Stimulated activated memory B cell treated with anti-CD40 and anti-IgM and Interleukin-4, amounts not matched to agents 10 μg/mL and 1 μg/mL and 100 μg/mL, for 72 hours (primary cell): ENCODE measurements around the gene RPA1.
A peak's percentile ranks its signal among the peaks of the same experiment; 100 is the strongest.

Source experiments
- ATAC-seq: fragments of 150-1000 bp; cut with Tn5 transposase; 2 replicates; pipeline ENCODE4 v1.10.0; 2021
- H3K27ac Mint-ChIP-seq: one replicate; pipeline ENCODE4 v1.8.0; 2022; ENCODE audit warnings: mild to moderate bottlenecking, mixed read lengths
- H3K27me3 Mint-ChIP-seq: one replicate; pipeline ENCODE4 v1.8.0; 2022; ENCODE audit warnings: mixed read lengths
- H3K36me3 Mint-ChIP-seq: one replicate; pipeline ENCODE4 v1.8.0; 2022; ENCODE audit warnings: mixed read lengths
- H3K4me1 Mint-ChIP-seq: one replicate; pipeline ENCODE4 v1.8.0; 2022; ENCODE audit warnings: mixed read lengths
- H3K4me3 Mint-ChIP-seq: one replicate; pipeline ENCODE4 v1.8.0; 2022; ENCODE audit warnings: mild to moderate bottlenecking, moderate library complexity, mixed read lengths
- H3K9me3 Mint-ChIP-seq: one replicate; pipeline ENCODE4 v1.8.0; 2022; ENCODE audit warnings: mixed read lengths

The RPA1 gene

DNA sequence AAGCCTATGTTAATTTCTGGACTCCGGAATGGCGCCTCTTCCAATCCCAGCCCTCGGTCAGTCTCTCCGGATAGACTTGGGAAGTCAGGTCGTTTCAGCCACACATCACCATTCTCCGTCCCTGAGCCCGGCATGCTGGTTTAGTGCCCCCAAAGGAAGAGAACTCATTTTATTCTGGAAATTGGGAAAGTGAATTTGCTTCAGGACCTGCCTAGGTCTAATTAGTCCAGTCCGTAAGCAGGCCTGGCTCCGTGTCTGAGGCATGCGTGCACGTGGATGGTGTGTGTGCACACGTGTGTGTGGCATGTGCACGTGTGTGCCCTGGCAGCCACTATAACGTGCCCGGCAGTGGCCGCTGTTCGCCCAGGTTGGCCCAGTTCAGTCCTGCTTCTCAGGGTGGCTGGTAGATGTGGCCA lies 77.4 kb downstream of the RPA1 start:
- H3K4me3 Mint-ChIP-seq = no peak overlapping the region
- H3K27me3 Mint-ChIP-seq = peaks cover 67% of the 10 kb centered on the region

DNA sequence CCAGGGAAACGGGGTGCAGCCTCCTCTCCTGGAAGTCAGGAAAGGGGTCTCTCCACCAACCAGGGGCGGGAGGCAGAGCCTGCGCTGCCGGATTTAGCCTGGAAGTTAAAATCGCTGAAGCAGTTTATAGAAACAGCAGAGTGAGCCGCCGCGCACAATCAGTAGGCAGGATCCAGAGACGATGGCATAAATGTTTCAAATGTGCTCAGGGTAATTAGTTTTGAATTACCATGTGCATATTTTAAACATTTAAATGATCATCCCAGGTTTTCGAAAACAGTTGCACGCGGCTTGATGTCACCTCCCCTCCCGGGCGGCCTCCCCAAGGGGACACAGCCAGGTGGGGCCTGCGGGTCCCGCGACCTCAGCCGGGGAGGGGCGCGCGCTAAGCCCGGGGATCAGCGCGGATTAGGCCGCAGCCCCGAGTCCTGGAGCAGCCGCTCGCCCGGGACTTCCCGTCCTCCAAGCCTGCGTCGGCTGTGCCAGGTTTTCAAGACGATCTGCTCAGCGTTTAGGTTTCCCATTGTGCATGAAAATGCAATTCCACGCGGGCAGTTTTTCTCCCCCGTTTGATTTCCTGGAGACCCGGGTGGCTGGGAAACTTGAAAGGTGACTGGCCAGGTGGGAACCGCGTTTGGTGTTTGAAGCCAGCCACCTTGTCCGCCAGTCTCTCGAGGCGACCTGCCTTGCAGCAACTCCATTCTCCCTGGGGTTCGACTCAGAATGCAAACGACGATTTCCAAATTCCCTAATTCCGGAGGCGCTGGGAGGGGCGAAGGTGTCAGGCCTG lies 78.3 kb downstream of the RPA1 start:
- Mint-ChIP-seq H3K36me3 (no peaks in the 10 kb centered on the region), H3K4me1 (peaks cover 35% of the 10 kb centered on the region)
- ATAC-seq = no peak

More for the DNA sequence above, 77.4 kb downstream of the RPA1 start:
- H3K4me1 Mint-ChIP-seq = peaks cover 35% of the 10 kb centered on the region
- H3K9me3 Mint-ChIP-seq = no peaks in the 10 kb centered on the region
- H3K27ac Mint-ChIP-seq = no peak overlapping the region
- H3K36me3 Mint-ChIP-seq = no peaks in the 10 kb centered on the region
- ATAC-seq = no peak

DNA sequence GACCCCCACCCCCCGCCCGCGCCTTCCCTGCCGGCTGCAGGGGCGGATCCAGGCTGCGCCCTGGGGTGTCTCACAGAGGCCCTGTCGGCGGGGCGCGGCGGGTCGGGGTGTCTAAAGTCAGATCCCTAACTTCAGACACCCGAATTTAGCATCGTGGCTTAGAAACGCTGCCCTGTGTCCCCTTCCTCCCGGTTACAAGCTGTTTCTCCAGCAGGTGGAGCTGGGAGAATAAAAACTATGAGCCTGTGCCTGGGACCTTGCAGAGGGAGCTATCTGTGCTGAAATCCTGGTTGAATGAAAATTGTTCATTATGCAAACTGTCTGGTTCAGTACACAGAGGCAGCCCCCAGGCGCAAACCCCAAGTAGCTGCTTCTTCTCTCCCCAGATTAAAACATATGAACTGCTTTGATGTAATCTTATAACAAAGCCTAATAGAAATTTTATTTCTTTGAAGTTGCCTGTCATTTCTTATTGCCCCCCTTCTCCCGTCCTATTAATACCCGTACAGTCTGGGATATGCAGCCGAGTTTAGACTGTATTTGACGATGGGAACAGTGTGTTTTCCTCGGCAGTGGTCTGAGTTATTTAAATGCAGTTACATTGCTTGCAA lies 79.0 kb downstream of the RPA1 start:
- no peaks in the 10 kb centered on the region for H3K36me3 Mint-ChIP-seq
- H3K9me3 Mint-ChIP-seq = no peaks in the 10 kb centered on the region
- H3K4me1 Mint-ChIP-seq = peaks cover 35% of the 10 kb centered on the region
- H3K27ac Mint-ChIP-seq = no peak overlapping the region
- peak overlapping the region; percentile 52 for H3K4me3 Mint-ChIP-seq
- peaks cover 77% of the 10 kb centered on the region for H3K27me3 Mint-ChIP-seq
- no peak for ATAC-seq

More for the DNA sequence above, 78.3 kb downstream of the RPA1 start:
- H3K27me3 Mint-ChIP-seq = peaks cover 76% of the 10 kb centered on the region
- H3K9me3 Mint-ChIP-seq = no peaks in the 10 kb centered on the region
- peak overlapping the region; percentile 52 for H3K4me3 Mint-ChIP-seq
- H3K27ac Mint-ChIP-seq = no peak overlapping the region

DNA sequence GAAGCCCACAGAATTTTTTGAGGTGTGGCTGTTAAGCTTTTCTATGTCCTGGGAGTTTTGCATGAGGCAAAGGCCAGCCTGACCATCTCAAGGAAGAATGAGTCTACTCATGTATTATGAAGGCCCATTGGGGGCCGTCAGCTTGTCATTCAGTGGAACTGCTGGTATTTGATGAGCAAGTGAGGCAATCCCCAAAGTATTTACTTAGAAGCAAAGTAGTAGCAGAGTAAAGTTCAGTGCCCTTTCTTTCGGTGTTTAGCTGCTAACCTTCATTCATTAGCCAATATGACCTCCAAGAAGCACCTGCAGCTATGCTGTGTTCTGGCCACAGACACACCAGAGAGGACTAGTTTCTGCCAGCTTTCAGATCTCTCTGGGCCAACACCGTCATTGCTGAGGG lies 80.2 kb downstream of the RPA1 start:
- ATAC-seq = no peak
- H3K36me3 Mint-ChIP-seq = no peaks in the 10 kb centered on the region
- H3K27me3 Mint-ChIP-seq = peaks cover 74% of the 10 kb centered on the region
- peaks cover 24% of the 10 kb centered on the region for H3K4me1 Mint-ChIP-seq
- H3K4me3 Mint-ChIP-seq = no peak overlapping the region
- no peaks in the 10 kb centered on the region for H3K9me3 Mint-ChIP-seq
- no peak overlapping the region for H3K27ac Mint-ChIP-seq

DNA sequence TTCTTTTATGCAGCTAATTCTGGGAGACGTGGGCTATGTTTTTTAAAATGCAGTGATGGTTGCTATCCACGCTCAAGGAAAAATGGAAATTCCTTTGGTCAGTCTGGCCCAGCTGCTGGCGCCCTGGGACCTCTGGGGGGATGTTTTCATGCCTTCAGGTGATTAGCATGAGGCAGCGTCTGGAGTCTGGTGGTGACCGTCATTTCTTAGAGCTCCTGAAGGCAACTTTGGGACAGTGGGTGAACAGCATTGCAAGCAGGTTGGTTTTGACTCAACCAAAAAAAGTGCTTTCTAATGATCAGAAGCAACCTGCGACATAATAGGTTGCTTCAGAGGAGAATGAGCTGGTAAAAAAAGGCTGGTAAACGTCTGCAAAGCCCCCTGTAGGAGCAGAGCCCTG lies 82.3 kb downstream of the RPA1 start:
- H3K27ac Mint-ChIP-seq = no peak overlapping the region
- no peaks in the 10 kb centered on the region for H3K9me3 Mint-ChIP-seq
- H3K4me3 Mint-ChIP-seq = no peak overlapping the region
- H3K27me3 Mint-ChIP-seq = peaks cover 52% of the 10 kb centered on the region
- H3K36me3 Mint-ChIP-seq = no peaks in the 10 kb centered on the region
- H3K4me1 Mint-ChIP-seq = peaks cover 27% of the 10 kb centered on the region
- ATAC-seq = no peak

DNA sequence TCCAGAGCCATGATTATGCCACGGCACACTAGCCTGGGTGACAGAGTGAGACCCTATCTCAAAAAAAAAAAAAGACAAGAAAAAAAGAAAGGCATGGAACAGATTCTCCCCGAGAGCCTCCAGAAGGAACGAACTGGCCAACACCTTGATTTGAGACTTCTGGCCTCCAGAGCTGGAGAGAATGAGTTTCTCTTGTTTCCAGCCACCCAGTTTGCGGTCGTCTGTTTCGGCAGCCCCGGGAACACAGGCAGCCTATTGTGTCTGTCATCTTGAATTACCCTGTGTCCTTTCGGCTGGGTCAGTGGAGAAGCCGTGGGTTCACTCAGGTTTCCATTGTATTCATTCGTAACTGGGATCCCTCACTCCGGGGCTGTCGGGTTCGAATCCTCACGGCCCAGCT lies 83.9 kb downstream of the RPA1 start:
- H3K9me3 Mint-ChIP-seq = no peaks in the 10 kb centered on the region
- no peaks in the 10 kb centered on the region for H3K36me3 Mint-ChIP-seq
- no peak overlapping the region for H3K4me3 Mint-ChIP-seq
- peaks cover 13% of the 10 kb centered on the region for H3K4me1 Mint-ChIP-seq
- no peak for ATAC-seq
- H3K27me3 Mint-ChIP-seq = peaks cover 37% of the 10 kb centered on the region
- H3K27ac Mint-ChIP-seq = no peak overlapping the region

DNA sequence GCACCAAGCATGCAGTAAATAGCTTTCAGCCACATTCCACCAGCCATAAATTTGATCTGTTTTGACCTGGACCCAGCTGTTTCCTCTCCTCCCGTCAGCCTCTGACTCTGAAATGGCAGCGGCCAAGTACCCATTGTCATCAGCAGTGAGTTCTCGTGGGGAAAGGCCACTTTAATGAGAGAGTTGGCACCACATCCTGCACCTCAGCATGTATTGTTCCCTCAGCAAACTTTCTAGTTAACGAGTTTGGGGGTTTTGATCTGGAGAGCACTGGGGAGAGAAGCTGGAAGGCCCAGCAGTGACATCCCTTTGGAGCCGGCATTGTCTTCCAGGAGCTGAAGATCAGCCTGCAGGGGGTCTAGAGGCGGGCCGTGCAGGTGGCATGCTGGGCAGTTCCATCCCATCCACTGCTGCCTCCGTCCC lies 84.9 kb downstream of the RPA1 start:
- no peak for ATAC-seq
- no peaks in the 10 kb centered on the region for H3K36me3 Mint-ChIP-seq
- no peaks in the 10 kb centered on the region for H3K9me3 Mint-ChIP-seq
- H3K27ac Mint-ChIP-seq = no peak overlapping the region
- peaks cover 27% of the 10 kb centered on the region for H3K27me3 Mint-ChIP-seq
- H3K4me3 Mint-ChIP-seq = no peak overlapping the region
- H3K4me1 Mint-ChIP-seq = peaks cover 8% of the 10 kb centered on the region

DNA sequence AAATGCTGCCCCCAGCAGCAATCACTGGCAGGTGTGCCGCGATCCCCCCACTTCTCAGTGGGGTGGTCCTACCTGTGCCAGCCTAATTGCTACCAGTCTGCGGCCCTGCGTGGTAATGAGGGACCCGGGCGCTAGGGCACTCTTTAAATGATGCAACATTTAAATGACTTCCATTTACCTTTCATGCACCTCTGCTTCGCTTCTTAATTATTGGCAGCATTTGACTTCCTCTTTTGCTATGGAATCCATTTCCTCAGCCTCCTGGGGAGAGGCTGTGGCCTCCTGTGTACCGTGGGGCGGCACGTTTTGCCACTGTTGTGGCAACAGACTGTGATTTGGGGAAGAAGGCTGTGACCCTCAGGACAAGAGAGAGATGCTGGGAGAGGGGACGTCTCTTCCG lies 86.1 kb downstream of the RPA1 start:
- H3K4me3 Mint-ChIP-seq = no peak overlapping the region
- no peaks in the 10 kb centered on the region for H3K9me3 Mint-ChIP-seq
- H3K4me1 Mint-ChIP-seq = peaks cover 8% of the 10 kb centered on the region
- ATAC-seq = peak; percentile 12
- no peak overlapping the region for H3K27ac Mint-ChIP-seq
- H3K27me3 Mint-ChIP-seq = peaks cover 22% of the 10 kb centered on the region
- no peaks in the 10 kb centered on the region for H3K36me3 Mint-ChIP-seq

DNA sequence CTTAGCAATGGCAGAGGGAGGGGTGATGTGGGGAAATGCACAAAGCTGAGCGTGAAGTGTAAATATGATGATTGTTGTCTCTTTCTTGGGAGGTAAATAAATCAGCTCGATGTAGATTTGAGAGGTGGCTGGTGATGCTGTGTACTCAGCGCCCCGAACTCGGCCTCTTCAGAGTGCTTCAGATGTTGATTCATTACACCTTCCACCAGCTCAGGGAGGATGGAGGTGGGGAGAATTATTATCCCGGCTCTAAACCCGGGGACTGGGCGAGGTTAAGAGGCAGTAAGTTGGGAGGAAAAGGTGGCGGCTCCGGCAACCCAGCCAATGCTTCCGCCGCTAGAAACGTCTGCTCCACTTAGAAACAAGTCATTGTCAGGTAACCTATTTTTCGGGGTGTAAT lies 86.5 kb downstream of the RPA1 start:
- Mint-ChIP-seq H3K27me3 (peaks cover 20% of the 10 kb centered on the region), H3K4me3 (no peak overlapping the region), H3K4me1 (peaks cover 8% of the 10 kb centered on the region), H3K36me3 (no peaks in the 10 kb centered on the region), H3K27ac (no peak overlapping the region), H3K9me3 (no peaks in the 10 kb centered on the region)
- no peak for ATAC-seq

DNA sequence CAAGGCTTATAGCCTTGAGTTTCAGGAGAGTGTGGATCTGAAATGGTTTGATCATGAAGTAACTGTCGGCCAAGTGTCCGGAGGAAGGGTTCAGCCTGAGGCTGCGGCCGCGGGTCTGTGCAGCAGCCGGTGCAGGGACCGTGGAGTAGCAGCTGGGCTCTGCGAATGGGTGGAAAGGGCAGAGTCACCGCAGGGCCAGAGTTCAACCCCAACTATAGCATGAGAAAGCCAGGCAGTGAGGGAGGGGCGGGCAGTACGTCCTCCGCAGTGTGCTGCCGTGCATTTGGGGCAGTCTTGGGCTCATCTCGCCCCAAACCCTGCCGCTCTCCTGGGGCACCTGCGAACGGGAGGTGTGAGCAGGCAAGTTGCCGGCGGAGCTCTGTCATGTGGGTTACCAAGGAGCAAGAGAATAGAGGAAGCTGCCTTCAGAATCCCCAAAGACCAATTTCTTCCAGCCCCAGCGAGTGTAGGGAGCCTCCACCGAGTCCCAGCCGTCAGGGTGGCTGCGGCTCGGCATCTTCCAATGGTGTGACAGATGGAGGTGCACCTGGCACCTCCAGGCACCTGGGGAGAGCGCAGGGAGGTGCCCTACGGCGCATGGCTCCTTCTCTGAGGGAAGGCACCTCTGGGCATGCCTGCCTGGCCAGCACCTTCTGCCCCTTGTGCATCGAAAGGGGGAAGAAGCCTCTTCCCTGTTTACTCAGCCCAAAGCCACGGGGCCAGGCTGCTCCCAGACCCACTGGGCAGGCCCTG lies 87.3 kb downstream of the RPA1 start:
- H3K4me3 Mint-ChIP-seq = no peak overlapping the region
- H3K27me3 Mint-ChIP-seq = peaks cover 11% of the 10 kb centered on the region
- H3K27ac Mint-ChIP-seq = no peak overlapping the region
- H3K36me3 Mint-ChIP-seq = no peaks in the 10 kb centered on the region
- peaks cover 8% of the 10 kb centered on the region for H3K4me1 Mint-ChIP-seq
- H3K9me3 Mint-ChIP-seq = no peaks in the 10 kb centered on the region
- no peak for ATAC-seq

DNA sequence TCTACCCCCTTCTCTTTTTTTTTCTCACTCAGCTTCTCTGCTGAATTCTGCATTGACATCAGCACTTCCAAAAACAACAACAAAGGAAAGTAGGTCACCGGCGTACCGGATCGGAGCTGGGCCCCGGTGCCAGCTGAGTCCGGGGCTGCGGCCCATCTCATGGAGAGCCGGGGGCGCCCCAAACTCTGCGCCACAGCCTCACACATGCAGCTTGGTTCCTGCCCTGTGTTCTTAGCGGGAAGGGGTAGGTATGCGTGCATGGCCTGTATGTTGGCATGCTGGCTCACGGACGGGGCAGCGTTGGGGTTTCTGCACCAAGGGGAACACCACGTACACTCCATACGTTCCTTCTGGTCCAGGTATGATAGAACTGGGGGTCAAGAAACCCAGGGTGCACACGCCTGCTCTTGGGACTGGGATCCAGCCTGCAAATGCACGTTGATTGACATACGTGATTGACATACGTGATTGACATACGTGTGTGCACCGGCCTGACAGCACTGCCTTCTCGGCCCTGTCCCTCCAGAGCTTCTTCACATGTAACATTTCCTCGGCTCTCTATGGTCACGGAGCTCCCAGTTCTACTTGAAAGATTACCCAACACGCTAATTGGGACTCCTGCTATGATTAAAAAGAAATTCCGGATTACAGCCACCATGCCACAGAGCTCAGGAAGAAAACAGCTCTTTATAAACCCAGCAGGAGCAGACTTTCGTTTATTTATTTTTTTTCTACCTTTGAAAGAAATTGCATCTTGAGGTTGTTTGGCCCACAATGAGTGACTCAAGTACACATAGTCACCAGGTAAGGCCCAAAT lies 88.7 kb downstream of the RPA1 start:
- Mint-ChIP-seq H3K4me1 (peaks cover 8% of the 10 kb centered on the region), H3K27ac (no peak overlapping the region), H3K4me3 (no peak overlapping the region), H3K27me3 (no peaks in the 10 kb centered on the region), H3K36me3 (no peaks in the 10 kb centered on the region), H3K9me3 (no peaks in the 10 kb centered on the region)
- no peak for ATAC-seq

DNA sequence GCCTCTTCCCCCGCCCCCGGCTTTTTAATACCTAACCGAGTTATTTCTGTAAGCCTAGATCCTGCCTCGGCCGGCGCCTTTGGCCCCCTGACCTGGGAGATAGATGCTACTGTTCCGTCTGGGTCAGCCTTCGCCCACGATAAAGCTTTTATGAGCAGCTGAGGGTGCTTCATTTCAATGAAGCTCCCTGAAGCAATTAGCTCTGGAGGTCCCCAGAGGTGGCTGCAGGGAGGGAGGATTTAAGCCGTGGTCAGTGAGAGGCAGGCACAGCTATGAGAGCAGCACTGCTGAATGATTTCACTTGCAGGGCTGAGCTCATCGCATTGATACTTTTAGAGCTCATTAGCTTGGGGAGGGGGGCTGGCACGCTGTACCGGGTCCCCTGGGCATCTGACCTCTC lies 89.4 kb downstream of the RPA1 start:
- Mint-ChIP-seq H3K27me3 (no peaks in the 10 kb centered on the region), H3K9me3 (no peaks in the 10 kb centered on the region)
- ATAC-seq = no peak

DNA sequence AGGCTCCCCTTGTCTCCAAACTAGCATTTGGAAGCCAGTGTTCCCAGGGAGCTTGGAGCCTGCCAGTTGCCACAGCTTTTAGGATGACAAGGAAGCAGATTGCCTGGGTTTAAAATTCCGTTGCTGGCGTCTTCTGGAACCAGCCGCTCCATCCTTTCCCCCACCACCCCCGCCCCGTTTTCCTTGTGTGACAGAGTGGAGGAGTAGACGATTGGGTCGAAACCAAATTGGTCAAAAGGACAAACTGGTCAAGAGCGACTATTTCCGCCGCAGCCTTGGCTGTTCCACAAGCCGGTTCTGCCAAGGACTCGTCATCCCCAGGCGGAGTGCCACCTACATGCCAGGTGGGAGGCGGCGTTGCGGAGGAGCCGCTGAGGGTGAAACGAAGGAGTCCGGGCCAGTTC lies 91.1 kb downstream of the RPA1 start:
- H3K27ac Mint-ChIP-seq = no peak overlapping the region
- no peaks in the 10 kb centered on the region for H3K9me3 Mint-ChIP-seq
- no peak overlapping the region for H3K4me3 Mint-ChIP-seq
- ATAC-seq = no peak
- no peaks in the 10 kb centered on the region for H3K36me3 Mint-ChIP-seq
- H3K27me3 Mint-ChIP-seq = no peaks in the 10 kb centered on the region
- H3K4me1 Mint-ChIP-seq = peaks cover 4% of the 10 kb centered on the region

More for the DNA sequence above, 89.4 kb downstream of the RPA1 start:
- H3K4me3 Mint-ChIP-seq = no peak overlapping the region
- H3K27ac Mint-ChIP-seq = no peak overlapping the region
- H3K36me3 Mint-ChIP-seq = no peaks in the 10 kb centered on the region
- H3K4me1 Mint-ChIP-seq = peaks cover 8% of the 10 kb centered on the region

DNA sequence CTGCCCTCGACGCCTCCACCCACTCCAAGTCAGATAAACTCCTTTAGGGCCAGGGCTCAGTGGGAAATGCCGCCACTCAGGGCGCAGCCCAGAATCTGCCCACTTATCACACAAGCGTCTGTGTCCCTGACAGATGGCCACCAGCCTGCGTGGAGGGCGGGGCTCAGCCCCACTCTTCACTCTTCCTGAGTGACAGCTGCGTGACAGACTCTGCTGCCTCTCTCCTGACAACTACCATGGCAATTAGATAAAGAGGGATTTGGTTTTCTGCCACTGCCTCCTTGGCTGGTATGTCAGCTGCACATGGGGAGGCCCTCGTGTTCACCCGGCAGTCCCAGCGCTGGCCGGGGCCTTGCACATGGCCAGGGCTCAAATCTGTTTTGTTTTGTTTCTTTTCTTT lies 99.2 kb downstream of the RPA1 start:
- no peaks in the 10 kb centered on the region for H3K9me3 Mint-ChIP-seq
- H3K4me1 Mint-ChIP-seq = no peaks in the 10 kb centered on the region
- ATAC-seq = no peak
- no peak overlapping the region for H3K4me3 Mint-ChIP-seq
- no peaks in the 10 kb centered on the region for H3K36me3 Mint-ChIP-seq
- no peak overlapping the region for H3K27ac Mint-ChIP-seq
- peaks cover 31% of the 10 kb centered on the region for H3K27me3 Mint-ChIP-seq

DNA sequence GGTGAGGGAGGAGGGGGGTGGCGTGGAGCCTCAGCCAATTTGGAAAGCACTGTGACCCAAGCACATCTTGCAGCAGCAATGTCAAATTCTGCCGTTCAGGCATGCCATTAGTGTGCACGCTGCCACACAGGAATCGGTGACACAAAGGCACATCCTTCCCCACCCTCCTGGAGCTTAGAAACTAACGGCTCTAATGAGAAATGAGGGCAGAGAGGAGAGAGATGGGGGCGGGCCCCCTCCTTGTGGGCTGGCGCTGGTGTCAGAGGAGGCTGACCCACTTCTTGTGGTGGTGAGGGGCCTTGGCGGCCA lies 100.5 kb downstream of the RPA1 start:
- peaks cover 39% of the 10 kb centered on the region for H3K27me3 Mint-ChIP-seq
- H3K36me3 Mint-ChIP-seq = no peaks in the 10 kb centered on the region
- H3K9me3 Mint-ChIP-seq = no peaks in the 10 kb centered on the region
- H3K4me3 Mint-ChIP-seq = no peak overlapping the region
- no peak overlapping the region for H3K27ac Mint-ChIP-seq
- H3K4me1 Mint-ChIP-seq = no peaks in the 10 kb centered on the region
- ATAC-seq = no peak
